HAP-1 (cell line): ENCODE data around the gene CCDC88A.
"Not testable (repeated sequence)": the region's sequence is repeated elsewhere in the genome, so short reads cannot be mapped to it uniquely, and the experiment has no call there.

Experiments
- DNase-seq, 2 experiments: peaks; one replicate each; pipeline ENCODE4 v3.0.0-alpha.2; 2016 to 2020; ENCODE audit warnings: low spot score in 2 of 2
- H3K27me3 ChIP-seq: fragments of 250-450 bp; sonication (Bioruptor Pico); 2 replicates; pipeline ENCODE4 v1.5.1; 2020; ENCODE audit warnings: low read depth, mild to moderate bottlenecking, moderate library complexity
- H3K36me3 ChIP-seq: fragments of 250-450 bp; sonication (Bioruptor Pico); replicated peaks from 2 replicates; pipeline ENCODE4 v1.5.1; 2020; ENCODE audit warnings: mild to moderate bottlenecking
- H3K4me1 ChIP-seq: fragments of 250-450 bp; sonication (Bioruptor Pico); 2 replicates; pipeline ENCODE4 v1.5.1; 2020; ENCODE audit warnings: mild to moderate bottlenecking
- H3K4me3 ChIP-seq: fragments of 250-450 bp; sonication (Bioruptor Pico); 2 replicates; pipeline ENCODE4 v1.5.1; 2020; ENCODE audit warnings: mild to moderate bottlenecking, moderate library complexity
- H3K9me3 ChIP-seq: fragments of 250-450 bp; sonication (Bioruptor Pico); 2 replicates; pipeline ENCODE4 v1.5.1; 2020; ENCODE audit warnings: mild to moderate bottlenecking, moderate library complexity
- in situ Hi-C: fragments of 300-500 bp; cut with MboI; formaldehyde crosslinking; loops from 3 replicates; pipeline ENCODE4 v1.14.3; 2020; ENCODE audit warnings: low sequenced_read_pairs, inconsistent platforms, mixed read lengths

CCDC88A gene

DNA sequence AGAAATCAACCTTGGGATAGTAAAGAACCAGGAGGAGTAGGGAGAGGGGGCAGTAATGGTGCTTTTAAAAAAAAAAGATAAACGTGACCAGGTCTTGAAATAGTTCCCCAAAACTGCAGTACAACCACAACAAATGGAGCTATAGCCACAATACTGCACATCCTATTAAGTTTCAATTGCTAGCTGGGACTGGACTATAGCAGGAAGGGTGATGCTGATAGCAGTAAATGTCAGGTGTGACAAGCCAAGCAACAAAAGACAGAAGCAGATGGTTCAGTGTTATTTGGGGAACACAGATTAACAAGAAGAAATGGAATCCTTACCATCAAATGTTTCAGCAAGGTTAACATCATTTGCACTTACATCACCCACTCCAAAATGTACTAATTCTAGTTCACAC, 177.0 kb downstream of the CCDC88A start:
- H3K4me3 ChIP-seq, result no peak overlapping the region
- in situ Hi-C loops, result no loop called here
- no peaks in the 10 kb centered on the region for H3K27me3 ChIP-seq
- H3K36me3 ChIP-seq, result peaks cover 44% of the 10 kb centered on the region
- no peak for DNase-seq
- H3K9me3 ChIP-seq, result no peaks in the 10 kb centered on the region
- 0 out of 2 replicates have a peak, but pooled peaks cover 5% of the 10 kb centered on the region for H3K4me1 ChIP-seq

- peaks cover 42% of the 10 kb centered on the region for H3K36me3 ChIP-seq
- H3K4me1 ChIP-seq, H3K4me3 ChIP-seq, in situ Hi-C loops, DNase-seq, H3K27me3 ChIP-seq, H3K9me3 ChIP-seq: not testable (repeated sequence)
Observed at GRCh38 chr2:55241582-55241981, 178.1 kb downstream of the CCDC88A start.

DNA sequence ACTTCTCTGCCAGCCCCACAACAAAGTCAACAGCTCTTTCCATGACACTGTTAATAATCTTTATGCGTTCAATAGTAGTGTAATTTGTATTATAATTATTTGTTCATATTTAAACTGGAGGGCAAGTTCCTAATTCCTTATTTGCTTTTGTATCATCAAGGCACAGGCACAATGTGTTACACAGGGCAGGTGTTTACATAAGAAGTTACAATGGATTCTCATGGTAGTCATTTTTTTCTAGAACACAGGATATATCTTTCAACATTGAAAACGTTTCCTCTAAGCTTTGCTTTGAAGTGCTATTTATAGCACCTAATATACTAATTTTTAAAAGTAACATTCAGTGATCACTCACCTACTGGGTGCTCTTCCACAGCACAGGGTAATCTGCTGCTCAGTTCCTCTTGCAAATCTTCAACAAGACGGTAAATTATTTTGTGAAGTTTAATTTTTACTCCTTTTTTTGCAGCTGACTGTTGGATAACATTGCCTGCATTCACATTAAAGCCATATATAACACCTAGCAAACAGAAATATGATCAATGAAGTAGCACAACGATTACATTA, 179.9 kb downstream of the CCDC88A start:
- no peak overlapping the region for H3K4me3 ChIP-seq
- H3K9me3 ChIP-seq, result no peaks in the 10 kb centered on the region
- no peak for DNase-seq
- peaks cover 14% of the 10 kb centered on the region for H3K4me1 ChIP-seq
- H3K36me3 ChIP-seq, result peaks cover 51% of the 10 kb centered on the region
- no peaks in the 10 kb centered on the region for H3K27me3 ChIP-seq
- in situ Hi-C loops, result no loop called here
